GM18507 (cell line): ENCODE measurements around the gene ZNF821.
"Not testable (repeated sequence)": the region's sequence is repeated elsewhere in the genome, so short reads cannot be mapped to it uniquely, and the experiment has no call there.

ENCODE experiments used
- DNase-seq: peaks from one replicate; pipeline ENCODE4 v3.0.0; 2011; ENCODE audit warnings: low read depth; ENCODE audit not compliant: insufficient read length; ENCODE audit errors: extremely low spot score
- FAIRE-seq: peaks from 2 replicates; lab custom pipeline; 2011; peaks lifted over from hg19 to GRCh38; lab: Jason Lieb, UNC

ZNF821 gene

GRCh38 chr16:71883849-71884638, at the start of gene ZNF821:
Gene ZNF821, minus strand, starts transcription at chr16:71884182. Its CDS starts 4,236 bp downstream, at chr16:71879946.
- FAIRE-seq (peak; percentile 53), DNase-seq (peak; percentile 65)

GRCh38 chr16:71933017-71933416, 49.0 kb upstream of the ZNF821 start:
- DNase-seq (no peak), FAIRE-seq (no peak)

GRCh38 chr16:71931599-71931998, 47.6 kb upstream of the ZNF821 start:
- FAIRE-seq (no peak), DNase-seq (no peak)

GRCh38 chr16:71931001-71931400, 47.0 kb upstream of the ZNF821 start:
- no peak for FAIRE-seq
- DNase-seq = no peak

- DNase-seq (no peak), FAIRE-seq (no peak)
Measured at GRCh38 chr16:71930013-71930563, 46.1 kb upstream of the ZNF821 start.

- FAIRE-seq = no peak
- no peak for DNase-seq
Measured at GRCh38 chr16:71929048-71929447, 45.1 kb upstream of the ZNF821 start.

- DNase-seq (no peak), FAIRE-seq (no peak)
Measured at GRCh38 chr16:71927787-71928186, 43.8 kb upstream of the ZNF821 start.

GRCh38 chr16:71927383-71927782, 43.4 kb upstream of the ZNF821 start:
- no peak for FAIRE-seq
- DNase-seq = no peak

GRCh38 chr16:71924710-71925109, 40.7 kb upstream of the ZNF821 start:
- no peak for FAIRE-seq

GRCh38 chr16:71923941-71924690, 40.1 kb upstream of the ZNF821 start:
- no peak for FAIRE-seq

More at GRCh38 chr16:71924710-71925109, 40.7 kb upstream of the ZNF821 start:
- no peak for DNase-seq

GRCh38 chr16:71920658-71921057, 36.7 kb upstream of the ZNF821 start:
- DNase-seq (no peak), FAIRE-seq (no peak)

More at GRCh38 chr16:71923941-71924690, 40.1 kb upstream of the ZNF821 start:
- no peak for DNase-seq

GRCh38 chr16:71919035-71919434, 35.1 kb upstream of the ZNF821 start:
- peak; percentile 77 for FAIRE-seq
- peak; percentile 20 for DNase-seq

- DNase-seq (no peak), FAIRE-seq (no peak)
Measured at GRCh38 chr16:71917900-71918299, 33.9 kb upstream of the ZNF821 start.

- FAIRE-seq = no peak
Measured at GRCh38 chr16:71916397-71916920, 32.5 kb upstream of the ZNF821 start.

GRCh38 chr16:71915350-71915749, 31.4 kb upstream of the ZNF821 start:
- FAIRE-seq (no peak), DNase-seq (no peak)

More at GRCh38 chr16:71916397-71916920, 32.5 kb upstream of the ZNF821 start:
- no peak for DNase-seq

- FAIRE-seq (no peak), DNase-seq (no peak)
Measured at GRCh38 chr16:71914802-71915201, 30.8 kb upstream of the ZNF821 start.

GRCh38 chr16:71912534-71913275, 28.7 kb upstream of the ZNF821 start:
- FAIRE-seq (no peak), DNase-seq (no peak)

- no peak for FAIRE-seq
- DNase-seq = no peak
Measured at GRCh38 chr16:71911121-71911520, 27.1 kb upstream of the ZNF821 start.

GRCh38 chr16:71905765-71906164, 21.8 kb upstream of the ZNF821 start:
- not testable (repeated sequence) for FAIRE-seq, DNase-seq
